Measurements from ENCODE around the gene LARP1.

The LARP1 gene

DNA sequence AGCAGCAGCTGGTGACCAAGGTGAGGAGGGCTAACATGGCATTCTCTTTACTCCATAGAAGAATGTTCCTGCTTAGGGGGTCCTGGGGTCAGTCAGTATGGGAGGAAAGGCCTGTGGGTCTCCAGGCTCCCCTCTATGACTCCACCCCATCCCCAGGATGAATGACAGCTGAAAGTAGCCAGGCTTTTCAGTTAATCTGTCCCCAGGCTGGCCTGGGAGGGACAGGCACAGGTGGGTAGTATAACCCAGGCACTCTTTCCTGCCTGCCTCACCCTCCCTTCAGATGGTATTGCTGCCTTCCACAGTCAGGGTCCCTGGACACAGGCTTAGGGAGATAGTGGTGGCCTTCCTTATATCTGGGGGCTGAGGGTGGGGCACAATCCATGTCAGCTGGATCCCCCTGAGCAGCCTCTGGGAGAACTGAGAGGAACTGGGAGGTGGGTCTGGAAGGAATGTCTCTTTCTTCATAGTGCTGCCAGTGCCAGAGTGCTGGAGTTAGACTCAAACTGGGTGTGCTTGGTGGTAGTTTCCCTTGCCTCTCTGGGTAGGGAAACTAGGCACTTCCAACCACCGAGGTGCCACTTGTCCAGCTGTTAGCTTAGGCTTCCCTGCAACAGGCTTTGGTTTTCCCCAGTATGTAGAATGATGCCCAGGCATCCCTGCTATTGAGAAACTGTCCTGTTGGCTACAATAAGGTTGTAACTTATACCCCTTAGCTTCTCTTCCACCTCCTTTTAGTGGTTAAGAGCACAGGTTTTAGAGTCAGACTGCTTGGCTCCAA, 27.8 kb downstream of the LARP1 start:
- no peak overlapping the region for H3K9ac ChIP-seq (ENCODE audit: low read length)
- H3K4me3 ChIP-seq (ENCODE audit: low read depth in 1 of 2, low read length in 2 of 2): no peak overlapping the region
- no peaks in the 10 kb centered on the region for H3K36me3 ChIP-seq (ENCODE audit: insufficient read depth, low read length)
- H3K4me1 ChIP-seq (ENCODE audit: insufficient read depth, low read length): peaks cover 73% of the 10 kb centered on the region
- H3K27me3 ChIP-seq (ENCODE audit: control insufficient read depth in 1 of 2, insufficient read depth in 2 of 2, low read length in 2 of 2): no peaks in the 10 kb centered on the region
- H3K9me3 ChIP-seq (ENCODE audit: low read length): no peaks in the 10 kb centered on the region
- no peak overlapping the region for H3K27ac ChIP-seq (ENCODE audit: low read depth, low read length)

DNA sequence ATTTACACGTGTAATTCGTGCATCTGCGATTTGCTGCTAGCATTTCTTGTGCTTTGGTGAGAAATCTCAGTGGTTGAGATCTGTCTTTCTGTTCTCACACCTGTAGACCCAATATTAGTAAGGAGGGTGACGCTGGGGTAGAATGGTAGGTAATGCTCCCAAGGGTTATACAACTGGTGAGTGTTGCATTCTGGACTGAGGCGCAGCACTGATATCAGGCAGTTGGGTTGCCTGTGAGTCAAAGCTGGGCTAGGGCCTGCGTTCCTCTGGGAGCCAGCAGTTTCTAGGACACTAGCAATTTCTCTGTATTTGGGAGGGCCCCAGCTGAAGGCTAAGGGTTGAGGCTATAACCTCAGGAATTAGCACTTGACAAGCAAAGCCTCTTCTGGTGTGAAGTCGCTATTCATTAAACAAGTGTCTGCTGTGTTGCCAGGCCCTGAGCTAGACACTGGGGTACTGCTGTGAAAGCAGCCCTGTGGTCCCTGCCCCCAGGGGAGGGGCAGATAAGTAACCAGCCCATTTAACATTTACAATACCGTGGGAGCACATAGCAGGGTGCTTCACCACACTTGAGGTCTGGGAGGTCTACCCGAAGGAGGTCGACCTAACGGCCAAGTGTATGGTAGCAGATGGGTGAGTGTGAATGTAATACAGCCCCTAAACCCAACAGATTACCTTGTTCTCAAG, 28.7 kb downstream of the LARP1 start:
- no peaks in the 10 kb centered on the region for H3K27me3 ChIP-seq (ENCODE audit: control insufficient read depth in 1 of 2, insufficient read depth in 2 of 2, low read length in 2 of 2)
- H3K4me3 ChIP-seq (ENCODE audit: low read depth in 1 of 2, low read length in 2 of 2): no peak overlapping the region
- no peaks in the 10 kb centered on the region for H3K36me3 ChIP-seq (ENCODE audit: insufficient read depth, low read length)
- H3K27ac ChIP-seq (ENCODE audit: low read depth, low read length): no peak overlapping the region
- no peak overlapping the region for H3K9ac ChIP-seq (ENCODE audit: low read length)
- peaks cover 71% of the 10 kb centered on the region for H3K4me1 ChIP-seq (ENCODE audit: insufficient read depth, low read length)
- H3K9me3 ChIP-seq (ENCODE audit: low read length): no peaks in the 10 kb centered on the region

GRCh38 chr5:154784856-154785255, 29.7 kb downstream of the LARP1 start:
- peaks cover 63% of the 10 kb centered on the region for H3K4me1 ChIP-seq (ENCODE audit: insufficient read depth, low read length)

GRCh38 chr5:154786414-154786813, 31.2 kb downstream of the LARP1 start:
- no peaks in the 10 kb centered on the region for H3K9me3 ChIP-seq (ENCODE audit: low read length)
- H3K27ac ChIP-seq (ENCODE audit: low read depth, low read length): no peak overlapping the region
- no peak overlapping the region for H3K4me3 ChIP-seq (ENCODE audit: low read depth in 1 of 2, low read length in 2 of 2)
- no peak overlapping the region for H3K9ac ChIP-seq (ENCODE audit: low read length)
- peaks cover 55% of the 10 kb centered on the region for H3K4me1 ChIP-seq (ENCODE audit: insufficient read depth, low read length)
- peaks cover 15% of the 10 kb centered on the region for H3K36me3 ChIP-seq (ENCODE audit: insufficient read depth, low read length)
- H3K27me3 ChIP-seq (ENCODE audit: control insufficient read depth in 1 of 2, insufficient read depth in 2 of 2, low read length in 2 of 2): no peaks in the 10 kb centered on the region

More at GRCh38 chr5:154784856-154785255, 29.7 kb downstream of the LARP1 start:
- Histone ChIP-seq H3K27ac (ENCODE audit: low read depth, low read length) (no peak overlapping the region), H3K9ac (ENCODE audit: low read length) (no peak overlapping the region), H3K27me3 (ENCODE audit: control insufficient read depth in 1 of 2, insufficient read depth in 2 of 2, low read length in 2 of 2) (no peaks in the 10 kb centered on the region), H3K4me3 (ENCODE audit: low read depth in 1 of 2, low read length in 2 of 2) (no peak overlapping the region), H3K9me3 (ENCODE audit: low read length) (no peaks in the 10 kb centered on the region), H3K36me3 (ENCODE audit: insufficient read depth, low read length) (no peaks in the 10 kb centered on the region)

DNA sequence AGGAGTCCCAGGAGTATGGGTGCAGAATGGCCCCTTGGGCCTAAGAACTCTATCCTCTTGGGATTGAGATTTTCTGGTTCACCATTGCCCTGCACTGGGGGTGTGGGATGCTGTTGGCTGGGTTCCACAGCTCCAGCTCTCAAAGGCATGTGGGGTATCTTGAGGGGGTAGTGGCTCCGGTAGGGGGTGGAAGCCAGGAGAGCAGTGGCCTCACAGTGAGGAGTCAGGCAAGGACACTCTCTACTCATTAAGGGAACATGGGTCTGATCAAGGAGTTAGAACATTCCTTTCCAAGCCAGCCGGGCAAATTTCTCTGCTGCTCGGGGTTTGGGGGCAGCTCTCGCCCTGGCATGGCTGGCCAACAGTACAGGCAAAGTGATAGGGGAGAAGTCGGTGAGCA, 33.0 kb downstream of the LARP1 start:
- H3K4me3 ChIP-seq (ENCODE audit: low read depth in 1 of 2, low read length in 2 of 2): no peak overlapping the region
- no peaks in the 10 kb centered on the region for H3K27me3 ChIP-seq (ENCODE audit: control insufficient read depth in 1 of 2, insufficient read depth in 2 of 2, low read length in 2 of 2)
- H3K9ac ChIP-seq (ENCODE audit: low read length): no peak overlapping the region
- H3K27ac ChIP-seq (ENCODE audit: low read depth, low read length): no peak overlapping the region
- peaks cover 33% of the 10 kb centered on the region for H3K36me3 ChIP-seq (ENCODE audit: insufficient read depth, low read length)
- H3K4me1 ChIP-seq (ENCODE audit: insufficient read depth, low read length): peaks cover 39% of the 10 kb centered on the region
- no peaks in the 10 kb centered on the region for H3K9me3 ChIP-seq (ENCODE audit: low read length)

GRCh38 chr5:154791535-154791934, 36.4 kb downstream of the LARP1 start:
- peaks cover 28% of the 10 kb centered on the region for H3K4me1 ChIP-seq (ENCODE audit: insufficient read depth, low read length)
- H3K27me3 ChIP-seq (ENCODE audit: control insufficient read depth in 1 of 2, insufficient read depth in 2 of 2, low read length in 2 of 2): no peaks in the 10 kb centered on the region
- no peak overlapping the region for H3K4me3 ChIP-seq (ENCODE audit: low read depth in 1 of 2, low read length in 2 of 2)
- no peaks in the 10 kb centered on the region for H3K9me3 ChIP-seq (ENCODE audit: low read length)
- H3K36me3 ChIP-seq (ENCODE audit: insufficient read depth, low read length): peaks cover 53% of the 10 kb centered on the region
- H3K27ac ChIP-seq (ENCODE audit: low read depth, low read length): no peak overlapping the region
- H3K9ac ChIP-seq (ENCODE audit: low read length): no peak overlapping the region

GRCh38 chr5:154793599-154794524, 38.7 kb downstream of the LARP1 start:
- Histone ChIP-seq H3K9me3 (ENCODE audit: low read length) (no peaks in the 10 kb centered on the region), H3K36me3 (ENCODE audit: insufficient read depth, low read length) (peaks cover 59% of the 10 kb centered on the region), H3K4me3 (ENCODE audit: low read depth in 1 of 2, low read length in 2 of 2) (no peak overlapping the region), H3K4me1 (ENCODE audit: insufficient read depth, low read length) (peaks cover 7% of the 10 kb centered on the region), H3K27me3 (ENCODE audit: control insufficient read depth in 1 of 2, insufficient read depth in 2 of 2, low read length in 2 of 2) (no peaks in the 10 kb centered on the region), H3K9ac (ENCODE audit: low read length) (no peak overlapping the region), H3K27ac (ENCODE audit: low read depth, low read length) (no peak overlapping the region)

DNA sequence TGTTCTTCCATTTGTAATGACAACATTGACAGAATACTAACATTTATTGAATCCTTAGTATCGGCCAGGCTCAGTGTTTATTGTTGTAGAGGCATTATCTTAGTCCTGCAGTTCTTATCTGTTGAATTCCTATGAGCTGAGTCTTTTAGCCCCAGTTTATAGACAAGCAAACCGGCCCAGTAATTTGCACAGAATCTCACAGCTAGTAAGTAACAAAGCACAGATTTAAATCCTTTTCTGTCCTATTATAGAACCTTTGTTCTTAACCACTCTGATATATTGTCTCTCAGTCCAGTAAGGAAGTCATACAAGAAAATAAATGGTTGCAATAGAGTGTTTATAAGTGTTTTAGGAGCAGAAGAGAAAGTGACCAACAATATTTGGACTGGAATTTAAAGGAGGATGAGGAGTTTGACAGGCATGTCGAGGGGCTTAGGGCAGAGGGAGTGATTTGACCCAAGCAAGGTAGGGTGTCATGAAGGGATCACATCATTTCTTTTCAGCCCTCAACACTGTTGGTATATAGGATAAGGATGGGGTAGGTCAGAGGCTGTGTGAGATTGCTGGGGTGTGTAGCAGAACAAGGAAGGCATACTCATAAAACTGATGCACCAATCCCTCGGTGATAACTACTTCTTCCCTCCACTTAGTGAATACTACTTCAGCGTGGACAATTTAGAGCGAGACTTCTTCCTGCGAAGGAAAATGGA, 39.5 kb downstream of the LARP1 start:
- Histone ChIP-seq H3K9ac (ENCODE audit: low read length) (no peak overlapping the region), H3K4me3 (ENCODE audit: low read depth in 1 of 2, low read length in 2 of 2) (no peak overlapping the region), H3K27ac (ENCODE audit: low read depth, low read length) (no peak overlapping the region), H3K36me3 (ENCODE audit: insufficient read depth, low read length) (peaks cover 66% of the 10 kb centered on the region), H3K4me1 (ENCODE audit: insufficient read depth, low read length) (peaks cover 7% of the 10 kb centered on the region), H3K27me3 (ENCODE audit: control insufficient read depth in 1 of 2, insufficient read depth in 2 of 2, low read length in 2 of 2) (no peaks in the 10 kb centered on the region), H3K9me3 (ENCODE audit: low read length) (no peaks in the 10 kb centered on the region)

GRCh38 chr5:154795235-154795596, 40.0 kb downstream of the LARP1 start:
- H3K27me3 ChIP-seq (ENCODE audit: control insufficient read depth in 1 of 2, insufficient read depth in 2 of 2, low read length in 2 of 2): no peaks in the 10 kb centered on the region
- H3K36me3 ChIP-seq (ENCODE audit: insufficient read depth, low read length): peaks cover 69% of the 10 kb centered on the region
- no peak overlapping the region for H3K27ac ChIP-seq (ENCODE audit: low read depth, low read length)
- H3K9ac ChIP-seq (ENCODE audit: low read length): no peak overlapping the region
- H3K9me3 ChIP-seq (ENCODE audit: low read length): no peaks in the 10 kb centered on the region
- no peak overlapping the region for H3K4me3 ChIP-seq (ENCODE audit: low read depth in 1 of 2, low read length in 2 of 2)
- H3K4me1 ChIP-seq (ENCODE audit: insufficient read depth, low read length): peaks cover 7% of the 10 kb centered on the region

DNA sequence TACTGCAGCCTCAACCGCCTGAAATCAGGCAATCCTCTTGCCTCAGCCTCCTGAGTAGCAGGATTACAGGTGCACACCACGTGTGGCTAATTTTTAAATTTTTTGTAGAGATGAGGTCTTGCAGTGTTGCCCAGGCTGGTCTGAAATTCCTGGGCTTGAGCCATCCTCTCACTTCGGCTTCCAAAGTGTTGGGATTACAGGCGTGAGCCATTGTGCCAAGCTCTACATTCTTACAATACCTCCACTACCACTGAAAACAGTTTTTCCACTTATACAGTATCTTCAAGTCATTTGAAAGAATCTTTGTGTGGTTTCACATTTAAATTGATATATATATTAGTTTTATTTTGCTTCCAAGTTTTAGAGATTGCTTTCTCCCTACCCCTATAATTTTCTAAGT, 42.6 kb downstream of the LARP1 start:
- H3K36me3 ChIP-seq (ENCODE audit: insufficient read depth, low read length): peaks cover 69% of the 10 kb centered on the region
- H3K27me3 ChIP-seq (ENCODE audit: control insufficient read depth in 1 of 2, insufficient read depth in 2 of 2, low read length in 2 of 2): no peaks in the 10 kb centered on the region
- no peaks in the 10 kb centered on the region for H3K9me3 ChIP-seq (ENCODE audit: low read length)
- no peak overlapping the region for H3K9ac ChIP-seq (ENCODE audit: low read length)
- H3K27ac ChIP-seq (ENCODE audit: low read depth, low read length): no peak overlapping the region
- no peak overlapping the region for H3K4me3 ChIP-seq (ENCODE audit: low read depth in 1 of 2, low read length in 2 of 2)
- H3K4me1 ChIP-seq (ENCODE audit: insufficient read depth, low read length): peaks cover 7% of the 10 kb centered on the region

- no peaks in the 10 kb centered on the region for H3K9me3 ChIP-seq (ENCODE audit: low read length)
- H3K27me3 ChIP-seq (ENCODE audit: control insufficient read depth in 1 of 2, insufficient read depth in 2 of 2, low read length in 2 of 2): no peaks in the 10 kb centered on the region
- H3K36me3 ChIP-seq (ENCODE audit: insufficient read depth, low read length): peaks cover 71% of the 10 kb centered on the region
- H3K9ac ChIP-seq (ENCODE audit: low read length): no peak overlapping the region
- H3K4me1 ChIP-seq (ENCODE audit: insufficient read depth, low read length): no peaks in the 10 kb centered on the region
- H3K4me3 ChIP-seq (ENCODE audit: low read depth in 1 of 2, low read length in 2 of 2): no peak overlapping the region
- H3K27ac ChIP-seq (ENCODE audit: low read depth, low read length): no peak overlapping the region
These were observed 45.4 kb downstream of the LARP1 start for GRCh38 chr5:154800582-154800981.
